Left kidney (tissue), 2 donors: ENCODE results near the gene ITGB2. TPM values are rescaled to one million over a fixed set of nuclear protein-coding genes. Genes with fewer than 3 reads are reported as not detected.
A peak's percentile ranks its signal among the peaks of the same experiment; 100 is the strongest.

Experiments
- DNase-seq: peaks from one replicate; pipeline ENCODE4 v3.0.0-alpha.2; 2013
- polyA plus RNA-seq: library from polyadenylated mRNA; unstranded; fragments of 120-200 nt; gene quantifications from one replicate; pipeline ENCODE4 v1.2.1, GENCODE V29; 2013; ENCODE audit not compliant: insufficient read length

The ITGB2 gene
- polyA plus RNA-seq, 1 donor, result 11.8 TPM

DNA sequence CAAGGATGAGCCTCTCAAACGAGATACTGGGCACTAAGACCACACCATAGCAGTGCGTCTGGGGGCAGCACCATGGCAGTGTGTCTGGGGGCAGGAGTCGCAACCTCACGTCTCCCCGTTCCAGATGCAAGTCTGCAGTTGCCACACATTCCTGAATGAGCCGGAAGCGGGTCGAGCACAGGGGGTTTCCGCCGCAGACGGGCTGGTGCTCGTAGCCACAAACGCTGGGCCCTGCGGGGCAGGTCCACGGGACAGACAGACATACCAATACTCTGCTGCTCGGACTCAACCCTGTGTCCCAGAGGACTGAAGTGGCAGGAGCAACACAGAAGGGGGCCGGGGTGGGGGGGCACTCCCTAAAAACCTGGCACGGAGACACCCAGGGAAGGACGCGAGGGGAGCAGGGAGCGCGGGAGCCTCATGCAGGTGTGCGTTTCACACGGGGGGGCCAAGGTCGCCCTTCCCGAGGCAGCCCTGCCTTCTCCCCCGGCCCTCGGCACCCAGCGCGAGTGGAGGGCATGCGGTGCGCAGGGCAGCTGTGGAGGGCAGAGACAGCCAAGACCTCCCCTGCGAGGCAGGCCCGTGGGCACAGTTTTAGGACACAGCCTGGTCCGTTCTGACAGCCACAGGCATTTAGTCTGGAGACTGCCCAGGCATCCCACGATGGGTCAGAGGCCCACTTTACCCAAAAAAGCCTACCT lies 71.7 kb downstream of the ITGB2 start:
- no peak for DNase-seq

DNA sequence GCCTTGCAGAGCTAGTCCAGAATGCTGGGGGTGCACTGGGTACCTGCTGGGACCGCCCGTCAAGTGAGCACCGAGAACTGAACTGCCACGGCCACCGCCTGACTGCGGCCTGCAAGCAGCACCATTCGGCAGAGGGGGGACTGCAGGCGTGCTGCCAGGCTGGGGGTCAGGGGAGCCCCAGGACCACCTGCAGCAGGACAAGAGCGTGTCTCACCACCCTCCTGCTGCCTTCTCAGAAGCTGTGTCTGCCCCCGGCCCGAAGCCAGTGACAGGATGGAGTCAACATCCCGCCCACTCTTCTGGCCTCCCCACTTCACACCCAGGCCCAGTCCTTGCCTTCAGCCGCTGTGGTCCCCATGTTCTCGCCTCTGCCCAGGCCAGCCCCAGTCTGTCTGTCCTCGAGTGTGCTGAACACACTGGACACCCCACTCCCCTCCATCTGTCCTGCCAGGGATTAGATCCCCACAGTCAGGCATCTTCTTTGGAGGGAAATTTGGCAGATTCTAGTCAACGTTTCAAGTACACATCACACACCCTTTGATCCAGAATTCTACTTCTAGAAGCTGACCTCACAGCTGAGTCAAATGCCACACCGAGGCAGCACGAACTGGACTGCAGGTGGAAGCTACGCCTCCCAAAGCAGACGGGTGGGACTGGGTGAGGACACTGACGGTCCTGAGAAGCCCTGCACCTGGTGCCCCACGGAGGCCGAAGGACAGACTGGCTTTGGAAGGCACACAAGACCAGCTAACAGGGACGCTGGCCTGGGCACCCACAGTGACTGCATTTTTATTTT lies 73.2 kb downstream of the ITGB2 start:
- DNase-seq, result no peak

DNA sequence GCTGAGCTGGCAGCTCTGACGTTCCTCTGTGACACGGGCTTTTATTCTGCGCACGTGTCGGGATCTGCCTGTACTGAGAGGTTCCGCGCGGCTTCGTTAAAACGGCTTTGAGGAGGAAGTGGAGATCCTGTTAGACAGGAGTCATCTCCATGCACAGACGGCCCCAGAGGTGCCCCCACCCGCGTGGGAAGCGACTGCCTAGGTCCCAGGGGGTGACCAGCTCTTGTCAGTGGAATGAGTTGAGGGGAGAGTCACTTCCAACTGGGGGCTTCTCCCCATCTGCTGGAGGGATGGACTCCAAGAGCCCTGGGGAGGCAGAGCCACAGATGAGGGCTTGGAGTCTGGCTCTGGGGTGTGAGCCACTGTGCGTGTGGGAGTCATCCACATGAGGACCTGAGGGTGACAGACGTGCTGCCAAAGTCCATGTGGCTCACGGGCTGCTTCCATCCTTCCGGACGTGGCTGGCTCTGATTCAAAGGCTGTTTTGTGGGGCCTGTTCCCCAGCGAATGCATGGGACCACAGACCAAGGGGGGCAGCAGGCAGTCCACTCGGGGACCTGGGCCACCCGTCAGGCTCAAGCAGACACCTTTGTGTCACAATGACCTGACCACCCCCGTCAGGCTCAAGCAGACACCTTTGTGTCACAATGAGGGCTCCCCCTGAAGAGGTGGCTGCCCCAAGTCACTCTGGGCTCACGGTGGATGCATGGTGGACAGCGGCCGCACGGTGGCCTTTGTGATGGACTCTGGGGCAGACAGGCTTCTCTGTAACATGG lies 74.0 kb downstream of the ITGB2 start:
- no peak for DNase-seq

DNA sequence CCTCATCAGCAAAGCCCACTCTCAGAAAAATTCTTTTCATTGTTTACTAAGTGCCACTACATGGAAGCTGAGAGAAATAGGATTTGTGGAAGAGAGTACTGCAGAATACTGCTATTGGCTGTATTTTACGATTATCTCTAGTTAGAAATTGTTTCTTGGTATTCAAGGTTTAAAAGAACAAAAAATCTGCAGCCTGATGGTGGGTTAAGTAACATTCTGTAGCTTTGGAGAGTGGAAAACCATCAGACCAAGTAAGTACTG lies 74.5 kb downstream of the ITGB2 start:
- no peak for DNase-seq

DNA sequence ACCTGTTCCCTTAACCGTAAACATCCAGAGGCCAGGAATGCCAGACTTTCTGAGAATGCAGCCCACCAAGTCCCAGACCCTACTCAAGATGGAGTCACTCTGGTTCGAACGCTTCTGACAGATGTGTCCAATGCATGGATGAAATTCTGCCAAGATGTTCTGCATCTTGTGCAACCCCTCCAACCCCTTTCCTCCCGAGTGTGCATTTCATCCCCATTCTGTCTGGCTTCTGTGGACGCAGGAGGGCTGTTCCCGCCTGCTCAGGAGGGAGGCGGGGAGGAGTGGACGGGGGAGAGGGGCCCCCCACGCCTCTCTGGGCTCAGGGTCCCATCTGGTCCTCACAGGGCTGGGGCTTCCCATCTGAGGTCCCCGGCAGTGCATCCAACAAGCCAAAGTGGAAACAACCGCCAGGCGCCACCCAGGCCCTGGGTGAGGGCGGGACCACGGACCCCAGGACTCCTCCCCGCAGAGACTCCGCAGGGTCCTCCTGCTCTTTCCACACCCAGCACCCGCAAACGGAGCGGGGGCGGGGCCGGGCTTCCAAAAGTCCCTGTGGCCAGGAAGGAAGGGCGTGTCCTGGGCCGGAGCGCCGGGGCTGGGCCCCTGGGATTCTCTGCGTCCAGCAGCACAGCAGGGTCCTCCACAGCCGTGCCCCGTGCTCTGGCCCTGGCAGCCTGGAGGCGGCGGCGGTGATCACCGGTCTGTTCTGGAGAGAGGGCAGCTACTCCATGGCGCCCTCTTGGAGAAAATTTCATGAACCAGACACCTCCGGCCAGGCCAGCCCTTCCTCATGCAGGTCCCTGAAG lies 75.1 kb downstream of the ITGB2 start:
- peak; percentile 44 for DNase-seq

DNA sequence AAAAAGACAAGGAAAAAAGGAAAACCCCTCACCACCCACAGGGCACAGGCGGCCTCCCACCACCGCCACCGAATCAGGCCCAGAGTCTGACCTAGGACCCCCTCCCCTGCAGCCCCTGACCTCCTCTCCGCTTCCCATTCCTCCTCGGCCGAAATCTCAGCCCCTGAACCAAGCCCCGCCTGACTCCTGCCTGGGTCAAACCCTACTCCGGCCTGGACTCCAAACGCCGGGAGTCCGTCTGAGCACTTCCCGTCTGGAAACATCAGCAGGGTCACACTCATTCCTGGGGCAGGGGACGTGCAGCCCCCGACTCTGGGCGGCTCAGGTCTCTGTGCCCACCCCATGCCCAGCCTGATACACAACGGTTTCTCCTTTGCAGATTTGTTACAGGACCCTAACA lies 76.4 kb downstream of the ITGB2 start:
- DNase-seq, result no peak

DNA sequence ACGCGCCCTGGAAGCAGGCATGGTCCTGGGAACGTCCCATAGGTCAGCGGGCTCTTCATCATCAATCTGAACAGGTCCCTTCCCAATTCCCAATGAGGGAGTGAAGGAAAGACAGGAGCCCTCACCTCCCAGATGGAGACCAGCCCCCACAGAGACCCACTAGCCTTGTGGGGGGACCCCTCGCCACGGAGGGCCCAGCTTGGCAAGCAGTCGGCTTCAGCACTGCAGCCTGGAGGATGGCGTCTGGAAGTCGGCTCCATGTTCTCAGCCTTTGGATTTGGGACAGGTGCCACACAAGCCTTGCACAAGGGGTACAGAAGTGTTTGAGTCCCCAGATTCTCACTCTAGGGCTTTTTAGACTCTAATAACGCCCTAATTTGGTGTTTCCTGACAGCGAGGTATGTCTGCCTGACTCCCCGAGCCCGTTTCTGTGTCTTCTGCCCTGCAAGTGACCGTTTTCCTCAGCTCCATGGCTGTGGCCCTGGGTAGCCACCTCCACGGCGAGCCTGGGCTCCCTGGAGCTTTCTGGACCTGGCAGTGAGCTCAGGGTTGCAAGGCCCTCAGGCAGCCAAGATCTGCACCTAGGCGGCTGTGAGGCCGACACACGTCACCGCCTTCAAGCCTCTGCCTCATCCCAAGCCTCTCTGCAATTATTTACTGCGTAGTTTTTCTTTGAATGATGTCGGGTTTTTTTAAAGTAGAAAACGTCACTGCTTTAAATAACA lies 77.8 kb downstream of the ITGB2 start:
- no peak for DNase-seq

DNA sequence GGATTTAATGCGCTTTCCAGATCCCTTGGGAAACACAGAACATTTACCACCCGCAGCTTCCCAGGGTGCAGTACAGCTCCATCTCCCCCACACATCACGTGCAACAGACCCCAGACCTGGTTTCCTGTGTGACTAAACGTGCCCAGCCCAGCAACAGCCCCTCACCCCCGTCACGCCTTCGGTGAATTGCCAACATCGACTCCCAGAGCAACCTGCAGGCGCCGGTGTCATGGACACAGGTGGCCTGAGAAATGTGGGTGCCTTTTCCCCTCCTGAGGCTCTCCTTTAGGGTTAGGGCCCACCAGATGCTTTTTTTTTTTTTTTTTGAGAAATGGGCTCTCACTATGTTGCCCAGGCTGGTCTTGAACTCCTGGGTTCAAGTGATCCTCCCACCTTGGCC lies 78.6 kb downstream of the ITGB2 start:
- no peak for DNase-seq

DNA sequence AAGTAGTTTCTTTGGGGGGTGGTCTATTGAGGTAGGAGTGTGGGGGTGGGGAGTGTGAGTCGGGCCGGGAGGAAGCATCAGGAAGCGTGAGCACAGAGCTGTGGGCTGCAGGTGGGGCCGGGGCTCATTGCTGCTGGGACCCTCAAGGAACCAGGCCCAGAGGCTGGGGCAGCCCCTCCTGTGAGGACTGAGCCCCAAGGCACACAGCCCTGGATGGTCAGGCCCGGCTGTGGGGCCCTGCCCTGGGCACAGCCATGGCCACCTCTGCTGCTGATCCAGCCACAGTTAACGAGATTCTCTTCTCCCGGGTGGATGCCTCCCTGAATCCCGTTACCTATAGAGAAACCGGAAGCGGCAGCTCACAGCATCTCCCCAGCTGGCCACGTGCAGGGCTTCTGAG lies 79.9 kb downstream of the ITGB2 start:
- no peak for DNase-seq

DNA sequence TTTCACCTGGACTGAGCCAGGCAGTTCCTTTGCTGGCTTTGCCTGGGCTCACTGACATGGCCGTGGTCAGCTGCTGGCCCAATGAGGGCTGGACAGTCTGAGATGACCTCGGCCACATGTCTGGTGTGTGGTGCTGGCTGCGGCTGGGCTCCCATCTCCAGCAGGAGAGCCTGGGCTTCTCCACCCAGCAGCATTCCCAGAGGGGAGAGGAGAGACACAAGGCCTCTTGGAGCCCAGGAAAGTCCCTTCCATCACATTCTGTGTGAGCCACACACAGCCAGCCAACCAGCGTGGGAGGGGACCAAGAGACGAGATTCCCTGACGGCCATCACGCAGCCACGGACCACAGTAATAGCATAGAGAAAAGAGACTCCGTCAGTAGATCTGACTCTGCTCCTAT lies 81.7 kb downstream of the ITGB2 start:
- no peak for DNase-seq

DNA sequence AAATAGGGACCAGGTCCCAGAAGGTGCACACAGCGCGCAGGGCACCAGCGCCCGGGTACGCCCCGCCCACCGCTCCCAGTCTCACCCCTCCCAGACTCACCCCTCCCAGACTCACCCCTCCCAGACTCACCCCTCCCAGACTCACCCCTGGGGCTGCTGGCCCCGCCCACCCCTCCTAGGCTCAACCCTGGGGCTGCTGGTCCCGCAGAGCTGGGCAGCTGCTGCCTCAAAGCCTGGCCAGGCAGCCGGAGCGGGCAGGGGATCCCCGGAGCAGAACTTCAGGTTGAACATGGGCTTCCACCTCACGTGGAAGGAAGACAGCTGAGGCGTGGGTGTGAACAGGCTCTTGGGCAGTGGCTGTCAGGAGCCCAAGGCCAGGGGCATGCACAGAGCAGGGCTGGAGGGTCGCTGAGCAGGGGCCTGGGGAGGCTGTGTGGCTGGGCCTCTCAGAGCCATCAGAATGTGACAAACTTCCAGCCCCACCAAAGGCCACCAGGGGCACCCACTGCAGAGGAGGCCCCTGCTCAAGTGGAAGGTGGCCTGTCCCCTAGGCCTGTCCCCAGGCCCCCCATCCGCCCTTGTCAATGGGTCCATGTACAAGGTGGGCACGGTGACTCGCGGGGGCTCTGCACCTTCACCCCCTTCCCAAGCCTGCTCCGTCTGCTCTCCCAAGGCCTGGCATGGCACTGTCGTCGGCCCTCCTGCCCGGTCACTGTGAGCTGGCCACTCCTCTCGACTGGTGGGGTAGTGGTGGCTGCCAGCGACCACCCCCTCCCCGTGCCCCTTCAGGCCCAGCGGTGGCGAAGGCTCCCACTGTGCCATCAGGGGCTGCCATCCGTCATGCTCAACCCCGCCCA lies 82.4 kb downstream of the ITGB2 start:
- DNase-seq, result no peak

DNA sequence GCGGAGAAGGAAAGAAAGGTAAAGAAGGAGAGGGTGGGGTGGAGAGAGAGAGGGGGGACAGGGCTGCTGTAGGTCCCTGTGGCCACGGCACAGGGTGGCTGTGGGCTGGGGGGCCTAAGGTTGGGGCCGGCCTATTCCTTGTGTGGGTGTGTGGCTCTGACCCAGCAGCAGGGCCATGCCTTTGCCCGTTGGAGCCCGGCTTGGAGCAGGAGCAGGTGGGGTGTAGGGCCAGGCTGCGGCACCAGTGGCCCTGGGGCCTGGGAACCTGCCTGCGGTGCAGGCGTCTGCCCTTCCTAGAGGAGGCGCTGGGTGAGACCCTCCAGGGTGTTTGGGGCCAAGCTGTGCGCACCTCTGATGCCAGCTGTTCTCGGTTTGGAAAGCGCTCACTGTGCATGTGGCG lies 83.2 kb downstream of the ITGB2 start:
- no peak for DNase-seq

DNA sequence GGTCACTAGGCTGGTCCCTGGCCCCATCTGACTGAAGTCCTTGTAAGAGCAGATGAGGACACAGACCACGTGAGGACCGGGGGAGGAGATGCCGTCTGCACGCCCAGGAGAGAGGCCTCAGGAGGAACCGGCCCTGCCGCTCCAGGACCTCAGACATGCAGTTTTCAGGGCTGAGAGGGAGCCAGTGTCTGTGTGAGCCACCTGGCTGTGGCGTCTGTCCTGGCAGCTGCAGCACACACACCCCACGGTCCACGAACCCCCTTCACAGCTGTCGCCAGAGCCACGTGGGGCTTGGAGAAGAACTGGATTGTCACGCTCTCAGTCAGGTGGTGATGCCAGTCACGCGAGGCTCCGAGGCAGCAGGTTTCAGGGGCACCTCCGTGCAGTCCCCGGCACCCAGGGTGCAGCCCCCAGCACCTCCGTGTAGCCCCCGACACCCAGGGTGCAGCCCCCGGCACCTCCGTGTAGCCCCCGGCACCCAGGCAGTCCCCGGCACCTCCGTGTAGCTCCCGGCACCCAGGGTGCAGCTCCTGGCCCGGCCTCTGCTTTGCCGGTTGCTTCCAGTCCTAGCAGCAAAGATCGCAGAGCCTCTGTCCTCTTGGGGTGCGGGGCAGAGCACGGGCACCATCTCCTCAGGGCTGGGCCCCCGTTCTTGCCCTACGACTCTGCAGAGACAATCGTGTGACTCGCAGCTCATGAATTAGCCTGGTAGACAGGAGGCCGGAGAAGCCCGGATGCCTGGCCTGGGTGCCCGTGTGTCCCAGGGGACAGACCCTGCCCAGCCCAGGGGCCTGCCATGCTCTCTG lies 83.8 kb downstream of the ITGB2 start:
- no peak for DNase-seq

DNA sequence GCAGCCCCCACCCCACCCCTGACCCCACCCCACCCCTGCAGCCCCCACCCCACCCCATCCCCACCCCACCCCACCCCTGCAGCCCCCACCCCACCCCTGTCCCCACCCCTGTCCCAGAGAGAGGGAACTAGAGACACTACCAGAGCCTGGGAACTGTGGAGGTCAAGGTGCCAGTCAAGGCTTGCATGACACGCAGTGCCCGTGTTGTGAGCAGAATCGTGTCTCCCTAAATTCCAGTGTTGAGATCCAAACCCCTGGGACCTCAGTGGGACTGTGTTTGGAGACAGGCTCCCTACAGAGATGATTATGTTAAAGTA lies 84.4 kb downstream of the ITGB2 start:
- no peak for DNase-seq

Other genes starting within 250 kb of the ITGB2 start
- gene KRTAP12-1, start 238.7 kb downstream of the ITGB2 start, polyA plus RNA-seq, result not detected
- gene KRTAP10-12, start 223.7 kb downstream of the ITGB2 start, polyA plus RNA-seq, result not detected
- gene TSPEAR, start 209.3 kb downstream of the ITGB2 start, polyA plus RNA-seq, result 0.96 TPM
- 140 TPM for gene UBE2G2, start 119.1 kb downstream of the ITGB2 start, polyA plus RNA-seq
- gene SUMO3, start 102.8 kb downstream of the ITGB2 start, polyA plus RNA-seq, result 113 TPM
- 298 TPM for gene PTTG1IP, start 47.2 kb downstream of the ITGB2 start, polyA plus RNA-seq
- 11.2 TPM for gene SLX9, start 19.1 kb upstream of the ITGB2 start, polyA plus RNA-seq
- gene ADARB1, start 153.7 kb upstream of the ITGB2 start, polyA plus RNA-seq, result 18.3 TPM